H9 (cell line): ENCODE data around the gene ALKBH4. TPM values are rescaled to one million over a fixed set of nuclear protein-coding genes. Genes with fewer than 3 reads are reported as not detected.

Experiments used
- DNase-seq: peaks from one replicate; pipeline ENCODE4 v3.0.0-alpha.2; 2017
- H2AFZ ChIP-seq: one replicate; pipeline ENCODE4 v1.6.1; 2013; ENCODE audit warnings: mild to moderate bottlenecking, low read length, control low read depth, moderate library complexity
- H2AK5ac ChIP-seq: 2 replicates; pipeline ENCODE4 v1.6.1; 2013; ENCODE audit warnings: low read length, control low read depth, mixed read lengths; ENCODE audit not compliant: insufficient read length
- H2BK120ac ChIP-seq: one replicate; pipeline ENCODE4 v1.6.1; 2013; ENCODE audit warnings: low read depth, mild to moderate bottlenecking, low read length, control low read depth, inconsistent platforms; ENCODE audit not compliant: poor library complexity, severe bottlenecking
- H2BK12ac ChIP-seq: 2 replicates; pipeline ENCODE4 v1.6.1; 2013; ENCODE audit warnings: low read length, control low read depth, mixed read lengths, low read depth; ENCODE audit not compliant: insufficient read length
- H2BK15ac ChIP-seq: 2 replicates; pipeline ENCODE4 v1.6.1; 2013; ENCODE audit warnings: low read depth, low read length, control low read depth
- H2BK20ac ChIP-seq: one replicate; pipeline ENCODE4 v1.6.1; 2013; ENCODE audit warnings: low read depth, mild to moderate bottlenecking, low read length, control low read depth, inconsistent platforms; ENCODE audit not compliant: poor library complexity, severe bottlenecking
- H2BK5ac ChIP-seq: 2 replicates; pipeline ENCODE4 v1.6.1; 2013; ENCODE audit warnings: low read length, control low read depth, mixed read lengths; ENCODE audit not compliant: insufficient read length
- H3K14ac ChIP-seq: 2 replicates; pipeline ENCODE4 v1.6.1; 2013; ENCODE audit warnings: low read length, control low read depth; ENCODE audit not compliant: insufficient read depth
- H3K18ac ChIP-seq: 2 replicates; pipeline ENCODE4 v1.6.1; 2013; ENCODE audit warnings: low read depth, mild to moderate bottlenecking, mixed read lengths, low read length, control low read depth; ENCODE audit not compliant: insufficient read length
- H3K23ac ChIP-seq: 2 replicates; pipeline ENCODE4 v1.6.1; 2013; ENCODE audit warnings: low read length, control low read depth, mixed read lengths, low read depth; ENCODE audit not compliant: insufficient read length
- H3K23me2 ChIP-seq: 2 replicates; pipeline ENCODE4 v1.6.1; 2013; ENCODE audit warnings: low read depth, mild to moderate bottlenecking, mixed read lengths, low read length, control low read depth; ENCODE audit not compliant: insufficient read length, poor library complexity, severe bottlenecking
- H3K27ac ChIP-seq: 2 replicates; pipeline ENCODE4 v1.5.1; 2013; ENCODE audit warnings: low read length, control low read depth, mixed read lengths, low read depth; ENCODE audit not compliant: insufficient read length
- H3K27me3 ChIP-seq: 2 replicates; pipeline ENCODE4 v1.6.1; 2013; ENCODE audit warnings: low read length, control low read depth, inconsistent platforms; ENCODE audit not compliant: insufficient read depth
- H3K4ac ChIP-seq: 2 replicates; pipeline ENCODE4 v1.6.1; 2013; ENCODE audit warnings: low read depth, mild to moderate bottlenecking, control low read depth, inconsistent platforms, low read length, moderate library complexity
- H3K4me1 ChIP-seq: 2 replicates; pipeline ENCODE4 v1.6.1; 2013; ENCODE audit warnings: low read length, control low read depth, inconsistent platforms; ENCODE audit not compliant: insufficient read depth
- H3K4me2 ChIP-seq: 2 replicates; pipeline ENCODE4 v1.6.1; 2013; ENCODE audit warnings: low read length, control low read depth, mixed read lengths; ENCODE audit not compliant: insufficient read length, insufficient read depth
- H3K56ac ChIP-seq: 2 replicates; pipeline ENCODE4 v1.6.1; 2013; ENCODE audit warnings: low read depth, mild to moderate bottlenecking, mixed read lengths, low read length, control low read depth; ENCODE audit not compliant: insufficient read length
- H3K79me1 ChIP-seq: 2 replicates; pipeline ENCODE4 v1.6.1; 2013; ENCODE audit warnings: low read depth, mild to moderate bottlenecking, moderate library complexity, low read length, control low read depth, inconsistent platforms; ENCODE audit not compliant: insufficient read depth, poor library complexity, severe bottlenecking
- H3K79me2 ChIP-seq: 2 replicates; pipeline ENCODE4 v1.6.1; 2013; ENCODE audit warnings: low read length, control low read depth, inconsistent platforms; ENCODE audit not compliant: insufficient read depth
- H3K9ac ChIP-seq: 2 replicates; pipeline ENCODE4 v1.6.1; 2013; ENCODE audit warnings: low read length, control low read depth, mixed read lengths; ENCODE audit not compliant: insufficient read length; ENCODE audit errors: extremely low read depth
- H3K9me3 ChIP-seq: one replicate; pipeline ENCODE4 v1.6.1; 2013; ENCODE audit warnings: low read depth, low read length, inconsistent platforms; ENCODE audit not compliant: control insufficient read depth
- H3T11ph ChIP-seq: one replicate; pipeline ENCODE4 v1.6.1; 2013; ENCODE audit warnings: mild to moderate bottlenecking, low read length, control low read depth, inconsistent platforms
- H4K20me1 ChIP-seq: one replicate; pipeline ENCODE4 v1.6.1; 2013; ENCODE audit not compliant: control insufficient read depth, insufficient read length, insufficient read depth
- H4K5ac ChIP-seq: 2 replicates; pipeline ENCODE4 v1.6.1; 2013; ENCODE audit warnings: low read depth, mild to moderate bottlenecking, mixed read lengths, low read length, control low read depth; ENCODE audit not compliant: insufficient read length
- H4K8ac ChIP-seq: replicated peaks from 2 replicates; pipeline ENCODE4 v1.6.1; 2013; ENCODE audit warnings: low read length, control low read depth, mixed read lengths, low read depth; ENCODE audit not compliant: insufficient read length
- H4K91ac ChIP-seq: 2 replicates; pipeline ENCODE4 v1.6.1; 2013; ENCODE audit warnings: low read depth, mild to moderate bottlenecking, moderate library complexity, mixed read lengths, low read length, control low read depth; ENCODE audit not compliant: insufficient read length
- H3K27ac Mint-ChIP-seq, 3 experiments: 2 replicates in 2 of 3; 3 replicates in 1 of 3; pipeline ENCODE4 v1.8.0; 2020 to 2021; ENCODE audit warnings: mixed read lengths in 3 of 3, mild to moderate bottlenecking in 1 of 3, moderate library complexity in 1 of 3
- H3K27me3 Mint-ChIP-seq: 2 replicates; pipeline ENCODE4 v1.8.0; 2021; ENCODE audit warnings: low read depth, mild to moderate bottlenecking, moderate library complexity, mixed read lengths
- H3K36me3 Mint-ChIP-seq, 3 experiments: 2 replicates in 2 of 3; 3 replicates in 1 of 3; pipeline ENCODE4 v1.8.0; 2020 to 2021; ENCODE audit warnings: low read depth in 3 of 3, mixed read lengths in 3 of 3; ENCODE audit not compliant: insufficient read depth in 1 of 3
- H3K4me1 Mint-ChIP-seq, 2 experiments: 2 replicates each; pipeline ENCODE4 v1.8.0; 2020; ENCODE audit warnings: mixed read lengths in 2 of 2
- H3K4me3 Mint-ChIP-seq, 2 experiments: 2 replicates in 1 of 2; 3 replicates in 1 of 2; pipeline ENCODE4 v1.8.0; 2020 to 2021; ENCODE audit warnings: mild to moderate bottlenecking in 2 of 2, mixed read lengths in 2 of 2, moderate library complexity in 1 of 2
- H3K9me3 Mint-ChIP-seq, 2 experiments: 2 replicates in 1 of 2; 3 replicates in 1 of 2; pipeline ENCODE4 v1.8.0; 2020; ENCODE audit warnings: mild to moderate bottlenecking in 2 of 2, mixed read lengths in 2 of 2, moderate library complexity in 1 of 2
- whole genome bisulfite sequencing: extraction: QIAGEN DNeasy Blood & Tissue Kit; methylation state at CpG from one replicate; pipeline ENCODE4 v1.1.7; 2013; ENCODE audit warnings: missing lambda C conversion rate, low lambda C conversion rate, mixed read lengths; ENCODE audit not compliant: insufficient read length; ENCODE audit errors: extremely low coverage; 5-methylcytosine and 5-hydroxymethylcytosine counted together
- total RNA-seq: library from RNA; stranded (reverse); gene quantifications from 2 replicates; pipeline ENCODE4 v1.2.1, GENCODE V29; 2021
- TF ChIP-seq, protein P1 (sequence below): fragments of 200-600 bp; sonication (generic); conservative IDR thresholded peaks from 3 replicates; pipeline ENCODE4 v1.8.0; 2021; ENCODE audit warnings: antibody characterized with exemption, mild to moderate bottlenecking

The ALKBH4 gene
- total RNA-seq, 1 experiment from 2014 or later: 23.9 TPM

DNA sequence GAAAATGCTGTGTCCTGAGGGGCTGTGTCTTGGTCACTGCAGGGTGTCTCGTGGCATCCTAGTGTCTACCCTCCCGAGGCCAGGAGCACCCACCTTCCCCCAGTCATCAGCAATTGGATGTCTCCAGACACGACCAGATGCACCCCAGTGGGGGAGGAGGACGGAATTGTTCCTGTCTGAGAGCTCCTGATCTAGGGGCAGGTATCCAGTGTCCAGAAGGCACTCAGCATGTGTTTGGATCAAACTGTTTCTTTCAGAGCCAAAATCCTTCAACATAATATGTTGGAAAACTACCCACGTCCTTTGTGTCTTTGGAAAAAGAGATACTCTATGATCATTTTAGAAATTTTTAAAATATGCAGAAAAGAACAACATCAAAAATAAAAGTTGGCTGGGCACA is 51.6 kb downstream of the ALKBH4 start:
- Histone ChIP-seq H3K23me2 (no peaks in the 10 kb centered on the region), H2BK5ac (no peak overlapping the region), H4K5ac (no peak overlapping the region), H2BK20ac (no peak overlapping the region), H2AFZ (no peak overlapping the region), H4K8ac (no peak overlapping the region), H4K91ac (no peak overlapping the region), H3K18ac (no peak overlapping the region), H3T11ph (no peak overlapping the region), H2BK15ac (no peak overlapping the region), H3K79me1 (no peaks in the 10 kb centered on the region), H3K9ac (no peak overlapping the region), H3K4me1 (no peaks in the 10 kb centered on the region), H2AK5ac (no peak overlapping the region), H2BK120ac (no peak overlapping the region), H2BK12ac (no peak overlapping the region), H3K79me2 (no peaks in the 10 kb centered on the region), H4K20me1 (no peaks in the 10 kb centered on the region), H3K27ac (no peak overlapping the region), H3K23ac (no peak overlapping the region), H3K9me3 (no peaks in the 10 kb centered on the region), H3K4ac (no peak overlapping the region), H3K27me3 (no peaks in the 10 kb centered on the region), H3K14ac (no peak overlapping the region), H3K4me2 (no peak overlapping the region), H3K56ac (no peak overlapping the region)
- peak overlapping the region in 1 of 3 experiments; percentile 52; a peak in 1 of 7 replicates for H3K27ac Mint-ChIP-seq
- no peaks in the 10 kb centered on the region for H3K4me1 Mint-ChIP-seq
- no peaks in the 10 kb centered on the region for H3K27me3 Mint-ChIP-seq
- WGBS: no CpG with 5 or more reads among the region's 5 CpGs
- TF ChIP-seq, protein P1, sequence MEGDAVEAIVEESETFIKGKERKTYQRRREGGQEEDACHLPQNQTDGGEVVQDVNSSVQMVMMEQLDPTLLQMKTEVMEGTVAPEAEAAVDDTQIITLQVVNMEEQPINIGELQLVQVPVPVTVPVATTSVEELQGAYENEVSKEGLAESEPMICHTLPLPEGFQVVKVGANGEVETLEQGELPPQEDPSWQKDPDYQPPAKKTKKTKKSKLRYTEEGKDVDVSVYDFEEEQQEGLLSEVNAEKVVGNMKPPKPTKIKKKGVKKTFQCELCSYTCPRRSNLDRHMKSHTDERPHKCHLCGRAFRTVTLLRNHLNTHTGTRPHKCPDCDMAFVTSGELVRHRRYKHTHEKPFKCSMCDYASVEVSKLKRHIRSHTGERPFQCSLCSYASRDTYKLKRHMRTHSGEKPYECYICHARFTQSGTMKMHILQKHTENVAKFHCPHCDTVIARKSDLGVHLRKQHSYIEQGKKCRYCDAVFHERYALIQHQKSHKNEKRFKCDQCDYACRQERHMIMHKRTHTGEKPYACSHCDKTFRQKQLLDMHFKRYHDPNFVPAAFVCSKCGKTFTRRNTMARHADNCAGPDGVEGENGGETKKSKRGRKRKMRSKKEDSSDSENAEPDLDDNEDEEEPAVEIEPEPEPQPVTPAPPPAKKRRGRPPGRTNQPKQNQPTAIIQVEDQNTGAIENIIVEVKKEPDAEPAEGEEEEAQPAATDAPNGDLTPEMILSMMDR: no peak
- peaks cover 7 to 13% of the 10 kb centered on the region in 2 experiments for H3K9me3 Mint-ChIP-seq
- no peak overlapping the region for H3K4me3 Mint-ChIP-seq
- H3K36me3 Mint-ChIP-seq: peaks cover 35 to 83% (median 77%) of the 10 kb centered on the region in 3 experiments
- DNase-seq: no peak
